Stimulated activated naive B cell treated with anti-CD40 and anti-IgM and Interleukin-4, amounts not matched to agents 10 μg/mL and 1 μg/mL and 100 μg/mL, for 72 hours (primary cell): ENCODE measurements around the gene PLA2G3.
"Not testable (repeated sequence)": the region's sequence is repeated elsewhere in the genome, so short reads cannot be mapped to it uniquely, and the experiment has no call there.

ENCODE experiments used
- ATAC-seq, 2 donors: fragments of 150-1000 bp; cut with Tn5 transposase; replicated peaks; 2 replicates each; pipeline ENCODE4 v1.10.0; 2021; ENCODE audit warnings: moderate library complexity in 1 of 2
- DNase-seq: peaks from one replicate; pipeline ENCODE4 v3.0.0; 2021
- H3K27ac Mint-ChIP-seq: one replicate; pipeline ENCODE4 v1.8.0; 2022; ENCODE audit warnings: mild to moderate bottlenecking, mixed read lengths
- H3K27me3 Mint-ChIP-seq, 2 donors: one replicate each; pipeline ENCODE4 v1.8.0; 2022; ENCODE audit warnings: mixed read lengths in 2 of 2
- H3K36me3 Mint-ChIP-seq, 2 donors: one replicate each; pipeline ENCODE4 v1.8.0; 2022; ENCODE audit warnings: mixed read lengths in 2 of 2, mild to moderate bottlenecking in 1 of 2
- H3K4me1 Mint-ChIP-seq, 2 donors: one replicate each; pipeline ENCODE4 v1.8.0; 2022; ENCODE audit warnings: mixed read lengths in 2 of 2, mild to moderate bottlenecking in 1 of 2
- H3K4me3 Mint-ChIP-seq, 2 donors: one replicate each; pipeline ENCODE4 v1.8.0; 2022; ENCODE audit warnings: mild to moderate bottlenecking in 2 of 2, mixed read lengths in 2 of 2, moderate library complexity in 1 of 2
- H3K9me3 Mint-ChIP-seq, 2 donors: one replicate each; pipeline ENCODE4 v1.8.0; 2022; ENCODE audit warnings: mixed read lengths in 2 of 2, mild to moderate bottlenecking in 1 of 2

Gene PLA2G3

DNA sequence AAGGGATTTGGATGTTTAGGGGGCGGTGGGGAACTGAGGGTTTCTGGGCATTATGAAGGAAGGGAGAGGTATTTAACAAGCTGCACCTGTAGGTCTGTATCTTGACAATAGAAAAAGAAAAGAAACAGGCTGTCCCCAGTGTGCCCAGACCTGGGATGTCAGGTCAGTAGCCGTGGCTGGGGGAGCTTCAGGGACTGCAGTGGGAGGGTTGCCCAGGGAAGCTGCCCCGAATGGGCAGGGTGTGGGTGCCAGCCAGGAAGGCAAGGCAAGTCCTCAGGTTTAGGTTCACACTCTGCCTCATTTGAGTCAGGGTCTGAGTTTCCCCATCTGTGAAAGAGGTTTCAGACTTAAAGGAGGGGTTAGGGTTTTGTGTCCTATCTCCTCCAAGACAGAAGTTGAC lies 16.0 kb downstream of the PLA2G3 start:
- DNase-seq: no peak
- no peaks in the 10 kb centered on the region for H3K36me3 Mint-ChIP-seq
- H3K4me3 Mint-ChIP-seq: no peak overlapping the region
- ATAC-seq: no peak
- no peaks in the 10 kb centered on the region for H3K9me3 Mint-ChIP-seq
- H3K4me1 Mint-ChIP-seq: peaks cover 7 to 11% of the 10 kb centered on the region in 2 donors
- peaks cover 19 to 39% of the 10 kb centered on the region in 2 donors for H3K27me3 Mint-ChIP-seq
- H3K27ac Mint-ChIP-seq: no peak overlapping the region

DNA sequence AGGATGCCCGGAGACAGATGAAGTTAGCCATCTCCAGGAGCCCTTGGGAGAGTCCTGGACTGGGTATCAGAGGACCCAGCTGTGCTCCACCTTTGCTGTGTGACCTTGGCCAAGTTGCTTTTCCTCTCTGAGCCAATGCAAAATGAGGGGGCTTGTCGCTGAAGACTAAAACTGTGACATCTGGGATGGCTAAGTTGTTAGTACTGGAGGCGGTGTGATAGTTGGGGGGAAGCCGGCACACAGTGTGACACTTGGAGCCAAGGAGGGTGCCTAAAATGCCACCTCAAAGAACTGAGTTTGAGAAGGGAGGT lies 17.1 kb downstream of the PLA2G3 start:
- Mint-ChIP-seq H3K36me3 (no peaks in the 10 kb centered on the region), H3K27me3 (peaks cover 19 to 39% of the 10 kb centered on the region in 2 donors), H3K4me3 (no peak overlapping the region), H3K27ac (no peak overlapping the region), H3K4me1 (peaks cover 7 to 11% of the 10 kb centered on the region in 2 donors), H3K9me3 (no peaks in the 10 kb centered on the region)
- no peak for DNase-seq
- ATAC-seq: no peak

DNA sequence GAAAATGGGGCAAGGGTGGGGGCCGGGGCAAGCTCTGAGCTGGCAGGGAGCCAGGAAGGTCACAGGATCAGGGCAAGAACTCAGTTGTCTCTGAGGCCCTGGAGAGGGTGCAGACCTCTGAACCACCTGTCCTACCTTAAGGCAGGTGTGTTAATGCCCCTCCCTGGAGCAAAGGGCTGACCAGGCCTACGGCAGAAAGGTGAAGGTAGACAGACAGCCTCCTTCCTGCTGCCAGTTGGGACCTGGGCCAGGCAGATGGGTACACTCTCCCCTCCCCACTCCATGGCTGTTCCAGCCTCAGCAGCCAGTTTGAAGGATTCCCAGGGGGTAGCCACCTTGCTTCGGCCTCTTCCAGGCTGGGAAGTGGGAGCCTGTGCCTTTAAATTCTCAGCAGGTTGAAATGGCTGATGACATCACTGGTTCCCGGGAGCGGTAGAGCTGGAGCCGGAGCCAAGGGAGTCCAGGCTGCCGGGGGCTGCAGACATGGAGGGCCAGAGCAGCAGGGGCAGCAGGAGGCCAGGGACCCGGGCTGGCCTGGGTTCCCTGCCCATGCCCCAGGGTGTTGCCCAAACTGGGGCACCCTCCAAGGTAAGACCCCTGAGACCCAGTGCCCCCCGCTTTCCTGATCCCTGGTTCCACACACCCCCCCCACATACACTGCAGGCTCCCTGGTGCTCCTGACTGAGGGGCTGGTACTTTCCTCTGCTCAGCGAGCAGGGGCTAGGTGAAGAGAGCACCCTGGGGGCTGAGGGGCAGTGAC lies 17.6 kb downstream of the PLA2G3 start, which contains the start of gene INPP5J:
TSS of gene INPP5J (plus strand) at position 435 of the 760 bp plus-strand sequence. CDS start at position 484, 49 bp downstream.
- Mint-ChIP-seq H3K36me3 (no peaks in the 10 kb centered on the region), H3K4me3 (no peak within 1 kb of the TSS), H3K9me3 (no peaks in the 10 kb centered on the region), H3K27me3 (peaks cover 14 to 33% of the 10 kb centered on the region in 2 donors), H3K27ac (no peak within 1 kb of the TSS), H3K4me1 (peaks cover 7% of the 10 kb centered on the region in 2 donors)
- DNase-seq: no peak
- no peak for ATAC-seq

DNA sequence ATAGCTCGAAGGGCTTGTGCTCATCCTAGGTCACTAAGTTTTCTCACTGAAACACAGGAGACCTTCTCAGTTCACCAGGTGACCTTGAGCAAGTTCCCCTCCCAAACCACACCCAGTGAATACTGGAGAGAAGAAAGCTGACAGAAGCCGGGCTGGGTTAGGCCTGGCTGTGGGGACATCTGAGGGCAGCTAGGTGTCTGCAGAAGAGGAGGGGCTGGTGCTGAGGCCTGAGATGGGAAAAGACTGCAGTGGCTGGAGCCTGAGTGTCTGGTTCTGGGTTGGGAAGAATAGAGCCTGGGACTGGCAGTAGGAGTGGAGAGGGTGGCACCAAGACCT lies 18.1 kb downstream of the PLA2G3 start:
- no peak for ATAC-seq
- peaks cover 10 to 28% of the 10 kb centered on the region in 2 donors for H3K27me3 Mint-ChIP-seq
- no peak for DNase-seq
- H3K36me3 Mint-ChIP-seq: no peaks in the 10 kb centered on the region
- peaks cover 1 to 5% of the 10 kb centered on the region in 2 donors for H3K4me1 Mint-ChIP-seq
- no peak overlapping the region for H3K4me3 Mint-ChIP-seq
- H3K9me3 Mint-ChIP-seq: no peaks in the 10 kb centered on the region
- no peak overlapping the region for H3K27ac Mint-ChIP-seq

DNA sequence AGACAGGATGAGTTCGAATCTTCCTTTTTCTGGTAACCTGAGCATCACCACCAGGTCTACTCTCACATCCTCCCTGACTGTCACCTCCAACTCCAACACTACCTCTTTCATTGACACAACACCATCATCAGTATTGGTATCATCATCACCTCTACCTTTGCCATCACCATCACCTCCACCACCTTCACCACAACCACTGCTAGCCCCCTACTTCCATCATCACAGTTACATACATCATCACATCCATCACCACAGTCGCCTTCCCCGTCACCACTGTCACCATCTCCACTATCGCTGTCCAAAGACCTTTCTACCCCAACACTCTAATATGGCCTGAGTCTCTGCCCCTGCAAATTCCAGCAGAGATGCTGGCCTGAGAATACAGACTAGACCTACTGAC lies 18.9 kb downstream of the PLA2G3 start:
- Mint-ChIP-seq H3K27me3 (peaks cover 9 to 26% of the 10 kb centered on the region in 2 donors), H3K36me3 (no peaks in the 10 kb centered on the region), H3K4me1 (peaks cover 0 to 3% of the 10 kb centered on the region in 2 donors), H3K9me3 (no peaks in the 10 kb centered on the region), H3K4me3 (no peak overlapping the region), H3K27ac (no peak overlapping the region)
- ATAC-seq (no peak), DNase-seq (no peak)

DNA sequence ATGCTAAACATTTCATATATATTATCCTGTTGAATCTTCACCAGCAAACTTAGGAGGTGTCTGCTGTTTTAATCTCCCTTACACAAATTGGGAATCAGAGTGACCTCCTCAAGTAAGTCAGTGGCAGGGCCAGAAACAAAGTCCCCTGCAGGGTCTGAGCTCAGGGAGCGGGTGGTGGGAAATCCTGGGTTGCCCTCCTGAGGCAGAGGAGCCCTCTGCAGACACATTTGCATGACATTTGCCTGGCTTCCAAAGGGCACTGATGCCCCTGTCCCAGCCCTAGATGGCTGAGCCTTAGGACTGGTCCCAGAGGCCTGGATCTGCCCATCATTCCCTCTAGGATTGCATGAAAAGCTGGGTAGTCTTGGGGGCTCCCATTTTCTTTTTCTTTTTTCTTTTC lies 19.7 kb downstream of the PLA2G3 start:
- Mint-ChIP-seq H3K4me3 (no peak overlapping the region), H3K4me1 (no peaks in the 10 kb centered on the region), H3K27me3 (peaks cover 5 to 21% of the 10 kb centered on the region in 2 donors), H3K9me3 (no peaks in the 10 kb centered on the region), H3K36me3 (no peaks in the 10 kb centered on the region), H3K27ac (no peak overlapping the region)
- ATAC-seq: no peak
- no peak for DNase-seq

DNA sequence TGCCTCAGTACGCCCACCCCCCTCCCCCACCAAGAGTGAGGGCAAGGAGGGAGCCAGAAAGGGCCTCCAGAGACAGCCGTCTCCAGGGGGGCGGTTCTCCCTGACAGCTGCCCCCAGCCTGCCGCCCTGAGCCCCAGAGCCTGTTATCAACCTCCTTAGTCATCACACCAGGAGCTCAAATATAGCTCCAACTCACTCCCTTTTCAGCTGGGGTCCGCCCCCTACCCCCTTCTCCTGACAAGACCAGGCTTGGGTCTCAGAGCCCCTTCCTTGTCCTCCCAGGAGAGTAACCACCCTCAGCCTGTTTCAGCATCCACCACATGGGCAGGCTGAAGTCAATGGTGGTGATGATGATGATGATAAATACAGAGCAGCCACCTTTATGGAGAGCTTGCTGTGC lies 20.1 kb downstream of the PLA2G3 start:
- Mint-ChIP-seq H3K4me3 (no peak overlapping the region), H3K36me3 (no peaks in the 10 kb centered on the region), H3K9me3 (no peaks in the 10 kb centered on the region), H3K4me1 (no peaks in the 10 kb centered on the region), H3K27ac (peak overlapping the region; percentile 44), H3K27me3 (peaks cover under 1 to 17% of the 10 kb centered on the region in 2 donors)
- DNase-seq (no peak), ATAC-seq (no peak)

DNA sequence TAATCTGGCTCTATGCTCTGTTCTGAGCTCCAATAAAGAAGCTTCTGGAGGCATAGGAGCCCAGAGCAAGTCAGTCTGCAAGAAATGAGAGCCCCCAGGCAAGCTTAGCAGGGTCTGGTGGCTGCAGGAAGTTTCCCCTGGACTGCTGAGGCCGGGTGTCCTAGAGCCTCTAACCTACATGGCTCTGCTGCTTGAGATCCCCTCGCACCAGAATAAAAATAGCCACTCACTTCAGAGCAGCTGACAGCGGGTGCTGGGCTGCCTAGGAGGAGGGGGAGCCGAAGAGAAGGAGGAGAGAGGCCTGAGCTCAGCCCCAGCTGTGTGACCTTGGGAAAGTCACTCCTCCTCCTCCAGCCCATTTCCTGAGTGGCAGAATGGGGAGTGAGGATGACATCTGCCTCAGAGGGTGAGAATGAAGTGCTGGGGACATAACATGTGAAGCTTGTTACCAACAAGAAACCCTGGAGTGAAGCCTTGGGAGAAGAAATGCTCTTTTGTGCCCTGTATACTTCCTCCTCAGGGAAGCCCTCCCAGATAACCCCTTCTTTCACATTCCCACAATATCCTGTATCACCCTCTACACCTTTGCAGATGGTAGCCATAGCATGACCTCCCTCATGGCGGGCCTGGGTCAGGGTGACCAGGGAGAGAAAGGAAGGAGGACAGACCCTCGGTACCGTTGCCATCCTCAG lies 21.1 kb downstream of the PLA2G3 start:
- ATAC-seq (no peak), DNase-seq (no peak)
- H3K4me1 Mint-ChIP-seq: no peaks in the 10 kb centered on the region
- H3K36me3 Mint-ChIP-seq: no peaks in the 10 kb centered on the region
- H3K9me3 Mint-ChIP-seq: no peaks in the 10 kb centered on the region
- H3K27ac Mint-ChIP-seq: no peak overlapping the region
- no peak overlapping the region for H3K4me3 Mint-ChIP-seq
- peaks cover 0 to 13% of the 10 kb centered on the region in 2 donors for H3K27me3 Mint-ChIP-seq

DNA sequence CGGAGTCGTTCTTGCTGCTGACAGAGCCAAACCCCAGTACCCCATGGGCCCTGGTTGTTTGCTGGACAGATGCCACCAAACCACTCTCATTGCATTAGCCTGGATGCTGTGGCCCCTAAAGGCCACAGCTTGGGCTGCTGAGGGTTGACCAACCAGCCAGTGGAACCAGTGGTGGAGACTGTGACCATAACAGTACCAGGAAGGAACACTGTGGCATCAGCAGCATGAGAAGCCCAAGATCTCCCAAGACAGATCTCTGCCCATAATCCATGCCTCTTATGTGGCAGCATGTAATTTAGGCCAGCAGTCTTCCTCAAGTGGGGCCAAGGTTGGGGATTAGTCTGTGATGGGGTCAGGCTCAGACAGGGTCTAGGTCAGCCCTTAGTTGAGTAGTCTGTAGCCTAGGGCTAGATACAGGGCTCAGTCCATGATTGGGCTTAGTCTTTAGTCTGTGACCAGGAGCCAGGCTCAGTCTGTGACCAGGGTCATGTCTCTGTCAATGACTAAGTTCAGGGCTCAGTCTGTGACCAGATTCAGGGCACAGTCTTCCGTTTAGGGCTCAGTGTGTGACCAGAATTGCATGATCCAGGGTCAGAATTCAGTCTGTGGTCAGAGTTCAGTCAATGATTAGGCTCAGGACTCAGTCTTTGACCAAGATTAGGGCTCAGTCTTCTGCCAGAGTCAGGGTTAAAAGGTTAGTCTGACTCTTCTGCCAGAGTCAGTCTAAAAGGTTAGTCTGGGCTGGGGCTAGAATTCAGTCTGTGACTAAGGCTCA lies 22.1 kb downstream of the PLA2G3 start:
- Mint-ChIP-seq H3K9me3 (no peaks in the 10 kb centered on the region), H3K36me3 (no peaks in the 10 kb centered on the region), H3K4me3 (no peak overlapping the region), H3K4me1 (no peaks in the 10 kb centered on the region), H3K27ac (no peak overlapping the region), H3K27me3 (peaks cover 0 to 8% of the 10 kb centered on the region in 2 donors)
- DNase-seq (no peak), ATAC-seq (no peak)

DNA sequence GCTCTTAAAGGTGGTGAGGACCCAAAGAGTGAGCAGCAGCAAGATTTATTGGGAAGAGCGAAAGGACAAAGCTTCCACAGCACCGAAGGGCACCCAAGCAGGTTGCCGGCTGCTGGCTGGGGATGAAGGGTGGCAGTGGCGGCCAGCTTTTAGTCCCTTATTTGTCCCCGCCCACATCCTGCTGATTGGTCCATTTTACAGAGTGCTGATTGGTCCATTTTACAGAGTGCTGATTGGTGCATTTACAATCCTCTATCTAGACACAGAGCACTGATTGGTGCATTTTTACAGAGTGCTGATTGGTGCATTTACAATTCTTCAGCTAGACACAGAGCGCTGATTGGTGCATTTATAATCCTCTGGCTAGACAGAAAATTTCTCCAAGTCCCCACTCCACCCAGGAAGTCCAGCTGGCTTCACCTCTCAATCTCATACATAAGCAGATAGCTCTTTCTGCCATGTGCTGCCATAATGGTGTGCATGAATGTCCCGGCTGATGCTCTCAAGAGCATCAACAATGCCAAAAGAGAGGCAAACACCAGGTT lies 27.7 kb downstream of the PLA2G3 start:
- H3K27ac Mint-ChIP-seq, DNase-seq, H3K4me1 Mint-ChIP-seq, ATAC-seq, H3K4me3 Mint-ChIP-seq, H3K27me3 Mint-ChIP-seq, H3K9me3 Mint-ChIP-seq, H3K36me3 Mint-ChIP-seq: not testable (repeated sequence)

DNA sequence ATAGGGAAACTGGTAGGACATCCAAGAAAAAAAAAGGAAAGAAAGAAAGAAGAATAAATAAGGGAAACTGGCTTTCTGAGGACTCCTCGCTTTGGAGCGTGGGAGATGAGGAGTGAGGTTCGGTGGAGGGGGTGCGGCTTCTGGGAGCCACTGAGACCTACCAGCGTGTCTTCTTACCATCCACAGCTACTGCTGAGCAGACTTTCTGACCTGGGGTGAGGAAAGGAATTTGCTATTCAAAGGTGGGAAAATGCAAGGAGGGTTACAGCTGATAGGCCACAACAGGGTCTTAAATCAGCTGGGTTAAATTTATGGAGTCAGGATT lies 32.5 kb downstream of the PLA2G3 start:
- Mint-ChIP-seq H3K27ac (peak overlapping the region; percentile 56), H3K4me3 (peak overlapping the region; percentile 84 to 91), H3K36me3 (peaks cover 0 to 2% of the 10 kb centered on the region in 2 donors), H3K9me3 (no peaks in the 10 kb centered on the region), H3K27me3 (no peaks in the 10 kb centered on the region), H3K4me1 (peaks cover 7 to 16% of the 10 kb centered on the region in 2 donors)
- DNase-seq: no peak
- peak; percentile 35 to 45 for ATAC-seq

DNA sequence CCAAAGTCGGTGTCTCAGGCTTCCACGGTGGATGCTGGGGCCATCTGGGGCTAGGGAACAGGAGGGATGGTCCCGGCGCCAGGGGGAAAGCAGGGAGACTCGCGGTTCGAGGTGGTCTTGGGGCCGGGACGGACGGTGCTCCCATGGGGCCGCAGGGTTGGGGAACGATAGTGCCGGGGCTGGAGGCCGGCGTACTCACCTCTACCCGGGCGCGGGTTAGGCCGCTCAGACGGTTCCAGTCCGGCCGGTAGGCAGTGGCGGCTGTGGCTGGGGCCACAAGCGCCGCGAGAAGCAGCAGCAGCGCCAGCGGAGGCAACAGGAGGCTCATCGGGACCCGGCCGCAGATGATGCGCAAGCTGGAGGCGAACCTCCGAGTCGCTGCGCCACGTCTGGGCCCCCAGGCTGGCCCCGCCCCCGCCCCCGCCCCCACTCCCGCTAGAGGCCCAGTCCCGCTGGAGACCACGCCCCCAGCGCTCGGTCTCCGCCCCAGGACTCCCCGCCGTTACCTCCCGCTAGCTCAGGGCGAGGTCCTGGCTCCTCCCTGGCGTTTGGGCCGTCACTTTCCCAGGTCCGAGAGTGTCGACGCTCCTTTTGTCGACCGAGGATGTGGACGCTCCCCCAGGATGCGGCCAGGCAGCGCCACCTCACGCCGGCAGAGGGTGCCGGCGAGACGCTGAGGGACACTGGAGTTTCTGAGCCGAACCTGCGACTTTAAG lies 33.0 kb downstream of the PLA2G3 start, which contains the start of gene SELENOM:
TSS of gene SELENOM (minus strand) at position 391 of the 716 bp plus-strand sequence. CDS start at position 328, 63 bp downstream.
- Mint-ChIP-seq H3K27me3 (no peaks in the 10 kb centered on the region), H3K4me1 (peaks cover 7 to 16% of the 10 kb centered on the region in 2 donors), H3K36me3 (peaks cover 0 to under 1% of the 10 kb centered on the region in 2 donors), H3K4me3 (peak within 1 kb of the TSS; percentile 84 to 91), H3K27ac (peak within 1 kb of the TSS; percentile 84), H3K9me3 (no peaks in the 10 kb centered on the region)
- DNase-seq: peak; percentile 81
- peak; percentile 94 to 96 for ATAC-seq

DNA sequence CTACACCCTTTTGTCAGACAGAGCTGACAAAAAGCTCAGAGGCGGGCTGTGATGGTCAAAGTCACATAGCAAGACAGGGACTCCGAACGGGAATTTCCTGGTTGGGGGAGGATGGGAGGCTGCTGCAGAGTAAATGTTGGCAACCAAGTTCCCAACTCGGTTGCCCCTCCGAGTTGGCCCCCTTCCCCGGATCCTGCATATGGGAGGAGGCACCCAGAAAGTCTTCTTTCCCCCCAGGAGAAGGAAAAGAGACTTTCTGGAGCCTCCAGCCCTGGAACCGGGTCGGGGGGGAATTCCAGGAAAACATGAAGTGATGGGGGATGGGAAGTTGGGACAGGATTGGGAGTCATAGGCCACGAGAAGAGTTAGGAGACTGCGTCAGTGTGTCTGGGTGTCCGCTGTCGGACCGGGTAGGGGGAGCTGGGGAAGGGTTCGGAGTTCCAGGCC lies 33.6 kb downstream of the PLA2G3 start:
- H3K27ac Mint-ChIP-seq: peak overlapping the region; percentile 84
- no peaks in the 10 kb centered on the region for H3K36me3 Mint-ChIP-seq
- DNase-seq (no peak), ATAC-seq (no peak)
- H3K4me3 Mint-ChIP-seq: peak overlapping the region; percentile 84 to 91
- H3K27me3 Mint-ChIP-seq: no peaks in the 10 kb centered on the region
- H3K9me3 Mint-ChIP-seq: no peaks in the 10 kb centered on the region
- H3K4me1 Mint-ChIP-seq: peaks cover 8 to 16% of the 10 kb centered on the region in 2 donors
